IMR-90 (cell line): ENCODE results near the gene EPN1. TPM values are rescaled to one million over a fixed set of nuclear protein-coding genes. Genes with fewer than 3 reads are reported as not detected.

Experiments
- ATAC-seq: fragments of 200-7000 bp; cut with Tn5 transposase; 2 replicates; pipeline ENCODE4 v1.9.1; 2020; ENCODE audit warnings: low read depth, mild to moderate bottlenecking, moderate library complexity
- BruUV-seq: library from RNA; stranded (reverse); fragments of 400-500 nt; replicated peaks from 2 replicates; lab custom pipeline; 2021; lab: Mats Ljungman, UMichigan
- CTCF ChIA-PET: fragments of 300-600 bp; formaldehyde crosslinking; extraction: SDS; loops from one replicate; lab custom pipeline; 2021; ENCODE audit warnings: antibody characterized with exemption; lab: Yijun Ruan, JAX
- POLR2A ChIA-PET: fragments of 300-600 bp; sonication (Branson Sonifier 250); formaldehyde crosslinking; loops from one replicate; lab custom pipeline; 2022; ENCODE audit warnings: antibody characterized with exemption; ENCODE audit not compliant: unreplicated experiment; lab: Charles Lee
- DNase-seq: peaks from one replicate; pipeline ENCODE4 v3.0.0; 2013
- H2AFZ ChIP-seq: replicated peaks from 2 replicates; pipeline ENCODE3; 2013; ENCODE audit warnings: low read length, mild to moderate bottlenecking; ENCODE audit not compliant: poor library complexity
- H2AK5ac ChIP-seq: 2 replicates; pipeline ENCODE4 v1.6.1; 2013; ENCODE audit warnings: low read depth, low read length, inconsistent platforms
- H2AK9ac ChIP-seq: replicated peaks from 2 replicates; pipeline ENCODE3; 2013; ENCODE audit warnings: mild to moderate bottlenecking, low read depth, low read length, moderate library complexity; ENCODE audit not compliant: poor library complexity
- H2BK120ac ChIP-seq: 2 replicates; pipeline ENCODE4 v1.6.1; 2013; ENCODE audit warnings: low read depth, low read length, inconsistent platforms
- H2BK15ac ChIP-seq: 3 replicates; pipeline ENCODE4 v1.6.1; 2013; ENCODE audit warnings: low read depth, low read length, inconsistent platforms
- H2BK20ac ChIP-seq: 2 replicates; pipeline ENCODE4 v1.6.1; 2013; ENCODE audit warnings: low read depth, mild to moderate bottlenecking, inconsistent platforms, low read length, moderate library complexity
- H2BK5ac ChIP-seq: 2 replicates; pipeline ENCODE4 v1.6.1; 2013; ENCODE audit warnings: mild to moderate bottlenecking, low read depth, low read length, inconsistent platforms; ENCODE audit not compliant: poor library complexity, severe bottlenecking
- H3K14ac ChIP-seq: replicated peaks from 2 replicates; pipeline ENCODE4 v1.6.1; 2013; ENCODE audit warnings: low read depth, low read length, inconsistent platforms
- H3K18ac ChIP-seq: 2 replicates; pipeline ENCODE4 v1.6.1; 2013; ENCODE audit warnings: low read depth, low read length, control low read depth
- H3K23ac ChIP-seq: 2 replicates; pipeline ENCODE4 v1.6.1; 2013; ENCODE audit warnings: low read depth, low read length, inconsistent platforms
- H3K27ac ChIP-seq: 2 replicates; pipeline ENCODE4 v1.5.1; 2013; ENCODE audit warnings: mild to moderate bottlenecking, control low read depth, low read length; ENCODE audit not compliant: insufficient read depth
- H3K27me3 ChIP-seq: 2 replicates; pipeline ENCODE4 v1.6.1; 2013; ENCODE audit warnings: low read length; ENCODE audit not compliant: control insufficient read depth, insufficient read depth
- H3K36me3 ChIP-seq: 2 replicates; pipeline ENCODE4 v1.6.1; 2013; ENCODE audit warnings: low read length, mixed read lengths; ENCODE audit not compliant: control insufficient read depth, insufficient read depth
- H3K4ac ChIP-seq: 2 replicates; pipeline ENCODE4 v1.6.1; 2013; ENCODE audit warnings: low read depth, low read length, inconsistent platforms
- H3K4me1 ChIP-seq: 2 replicates; pipeline ENCODE4 v1.6.1; 2013; ENCODE audit warnings: low read length, mixed read lengths; ENCODE audit not compliant: control insufficient read depth, insufficient read depth
- H3K4me2 ChIP-seq: 2 replicates; pipeline ENCODE4 v1.6.1; 2013; ENCODE audit warnings: low read depth, mild to moderate bottlenecking, control low read depth, low read length, moderate library complexity
- H3K4me3 ChIP-seq: 2 replicates; pipeline ENCODE4 v1.5.1; 2013; ENCODE audit warnings: low read depth, mild to moderate bottlenecking, control low read depth, low read length, moderate library complexity; ENCODE audit not compliant: insufficient read depth
- H3K56ac ChIP-seq: 2 replicates; pipeline ENCODE4 v1.6.1; 2013; ENCODE audit warnings: low read length, inconsistent platforms; ENCODE audit not compliant: insufficient read depth; ENCODE audit errors: extremely low read depth
- H3K79me1 ChIP-seq, 2 experiments: 2 replicates each; pipeline ENCODE4 v1.6.1; 2013; ENCODE audit warnings: low read length in 2 of 2, inconsistent platforms in 1 of 2, low read depth in 1 of 2
- H3K9ac ChIP-seq: 2 replicates; pipeline ENCODE4 v1.6.1; 2013; ENCODE audit warnings: low read depth, low read length, control low read depth
- H3K9me1 ChIP-seq: 2 replicates; pipeline ENCODE4 v1.6.1; 2013; ENCODE audit warnings: low read length, inconsistent platforms; ENCODE audit not compliant: insufficient read depth
- H3K9me3 ChIP-seq: 2 replicates; pipeline ENCODE4 v1.6.1; 2013; ENCODE audit warnings: low read length; ENCODE audit not compliant: control insufficient read depth, insufficient read depth
- H4K20me1 ChIP-seq: 2 replicates; pipeline ENCODE4 v1.6.1; 2013; ENCODE audit warnings: low read length, inconsistent platforms; ENCODE audit not compliant: insufficient read depth
- H4K5ac ChIP-seq: 2 replicates; pipeline ENCODE4 v1.6.1; 2013; ENCODE audit warnings: mild to moderate bottlenecking, low read depth, low read length, control low read depth
- H4K8ac ChIP-seq, 2 experiments: 2 replicates each; pipeline ENCODE4 v1.6.1; 2013; ENCODE audit warnings: low read depth in 2 of 2, low read length in 2 of 2, control low read depth in 1 of 2, inconsistent platforms in 1 of 2
- H4K91ac ChIP-seq: 2 replicates; pipeline ENCODE4 v1.6.1; 2013; ENCODE audit warnings: low read depth, low read length, inconsistent platforms; ENCODE audit not compliant: insufficient read depth
- BHLHE40 ChIP-seq: fragments of 150-350 bp; IDR thresholded peaks from 2 replicates; pipeline ENCODE4 v1.6.1; 2016; ENCODE audit warnings: mild to moderate bottlenecking, low read depth, low read length
- CEBPB ChIP-seq: IDR thresholded peaks from 2 replicates; pipeline ENCODE4 v1.6.1; 2012; ENCODE audit warnings: low read depth, low read length, improper control_type of control experiment
- CHD1 ChIP-seq: IDR thresholded peaks from 2 replicates; pipeline ENCODE4 v1.6.1; 2012; ENCODE audit warnings: low read depth, low read length, improper control_type of control experiment
- FOS ChIP-seq: fragments of 150-350 bp; IDR thresholded peaks from 2 replicates; pipeline ENCODE4 v1.6.1; 2016; ENCODE audit warnings: low read depth, low read length
- NFE2L2 ChIP-seq: fragments of 150-350 bp; IDR thresholded peaks from 2 replicates; pipeline ENCODE4 v1.6.1; 2016; ENCODE audit warnings: low read depth, mild to moderate bottlenecking, low read length
- POLR2A ChIP-seq: IDR thresholded peaks from 2 replicates; pipeline ENCODE4 v1.6.1; 2012; ENCODE audit warnings: mild to moderate bottlenecking, low read depth, low read length
- RAD21 ChIP-seq: IDR thresholded peaks from 2 replicates; pipeline ENCODE4 v1.6.1; 2012; ENCODE audit warnings: low read length, improper control_type of control experiment
- RCOR1 ChIP-seq: IDR thresholded peaks from 2 replicates; pipeline ENCODE4 v1.6.1; 2012; ENCODE audit warnings: mild to moderate bottlenecking, low read length, improper control_type of control experiment; ENCODE audit not compliant: insufficient replicate concordance
- RFX5 ChIP-seq: IDR thresholded peaks from 2 replicates; pipeline ENCODE4 v1.8.0; 2012; ENCODE audit warnings: low read depth, mild to moderate bottlenecking, low read length, moderate library complexity
- SMC3 ChIP-seq: fragments of 150-350 bp; IDR thresholded peaks from 2 replicates; pipeline ENCODE4 v1.6.1; 2016; ENCODE audit warnings: low read depth, mild to moderate bottlenecking, antibody characterized with exemption, low read length, moderate library complexity
- USF2 ChIP-seq: fragments of 150-350 bp; IDR thresholded peaks from 2 replicates; pipeline ENCODE4 v1.6.1; 2017; ENCODE audit warnings: mild to moderate bottlenecking, antibody characterized with exemption, low read length, low read depth
- WGBS, 2 experiments: methylation state at CpG; one replicate each; pipeline versions ENCODE4 v1.1.5 to v1.1.7; 2013; ENCODE audit warnings: missing lambda C conversion rate in 2 of 2; ENCODE audit not compliant: insufficient read length in 1 of 2; ENCODE audit errors: extremely low coverage in 2 of 2; 5-methylcytosine and 5-hydroxymethylcytosine counted together
- dilution Hi-C: fragments of 300-500 bp; cut with HindIII; formaldehyde crosslinking; loops from one replicate; pipeline ENCODE4 v1.14.3; 2018; ENCODE audit warnings: low sequenced_read_pairs; ENCODE audit not compliant: unreplicated experiment
- in situ Hi-C: fragments of 300-500 bp; cut with MboI; formaldehyde crosslinking; loops from 3 replicates; pipeline ENCODE4 v1.14.3; 2019; ENCODE audit warnings: low sequenced_read_pairs, inconsistent platforms, mixed read lengths
- intact Hi-C: fragments of 100-400 bp; cut with micrococcal nuclease; formaldehyde crosslinking; loops from 2 replicates; pipeline ENCODE4 v1.10.0; 2022
- polyA plus RNA-seq, 3 experiments: library from polyadenylated mRNA; depleted of rRNA; stranded (reverse); fragments of >200 nt; gene quantifications; 2 replicates each; pipeline ENCODE4 v1.2.3, GENCODE V29; 2012; ENCODE audit warnings: low replicate concordance in 1 of 3
- total RNA-seq: library from RNA; depleted of rRNA; stranded (reverse); fragments of >200 nt; gene quantifications from 2 replicates; pipeline ENCODE4 v1.2.3, GENCODE V29; 2012
- TF ChIP-seq, protein P1 (sequence below): fragments of 150-350 bp; IDR thresholded peaks from 2 replicates; pipeline ENCODE4 v1.6.1; 2016; ENCODE audit warnings: low read depth, mild to moderate bottlenecking, low read length, moderate library complexity, borderline replicate concordance
- TF ChIP-seq, protein P2 (sequence below): conservative IDR thresholded peaks from 2 replicates; pipeline ENCODE4 v1.5.1; 2012; ENCODE audit warnings: mild to moderate bottlenecking, low read depth, low read length, improper control_type of control experiment

EPN1 gene
- total and polyA plus RNA-seq, 2 of the 4 experiments (the other 2 are of a cell fraction) = 19.0 to 122 TPM

DNA sequence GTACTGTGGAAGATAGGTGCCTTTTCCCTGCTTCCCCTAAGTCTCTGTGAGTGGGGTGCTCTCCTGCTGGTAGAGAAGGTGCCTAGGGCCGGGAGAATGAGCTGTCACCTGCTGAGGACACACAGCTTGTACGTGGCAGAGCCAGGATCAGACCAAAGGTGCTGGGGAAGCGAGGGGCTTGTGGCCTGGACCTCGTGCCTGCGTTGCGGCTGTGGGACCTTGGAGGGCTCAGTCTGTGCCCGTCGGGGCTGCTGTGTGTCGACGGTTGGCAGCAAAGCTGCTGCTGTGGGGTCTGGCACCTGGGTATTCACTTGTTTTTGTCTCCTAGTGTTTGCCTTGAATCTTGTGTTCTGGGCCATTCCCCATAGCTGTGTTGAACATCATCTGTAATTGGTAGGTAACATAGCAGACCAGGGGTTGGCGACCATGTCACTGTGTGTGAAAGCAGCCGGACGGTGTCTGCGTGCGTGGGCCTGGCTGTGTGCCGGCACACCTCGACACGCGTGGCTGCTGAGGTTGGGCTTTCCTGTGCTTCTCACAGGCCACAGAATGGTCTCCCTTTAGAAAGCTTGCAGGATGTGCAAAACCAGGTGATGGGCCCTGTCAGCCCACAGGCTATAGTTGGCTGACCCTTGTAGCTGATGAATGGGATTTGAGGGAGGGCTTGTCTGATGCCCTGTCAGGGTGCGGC, 11.0 kb upstream of the EPN1 start:
- no peak overlapping the region for H3K4me3 ChIP-seq
- H3K9me3 ChIP-seq = no peaks in the 10 kb centered on the region
- no peak overlapping the region for H2BK15ac ChIP-seq
- no peak overlapping the region for H3K4ac ChIP-seq
- no peak overlapping the region for H3K14ac ChIP-seq
- peaks cover 19 to 70% of the 10 kb centered on the region in 2 experiments for H3K79me1 ChIP-seq
- no peak overlapping the region for H4K8ac ChIP-seq
- H3K36me3 ChIP-seq = peaks cover 85% of the 10 kb centered on the region
- H4K5ac ChIP-seq = no peak overlapping the region
- no peak overlapping the region for H2BK120ac ChIP-seq
- H2BK20ac ChIP-seq = no peak overlapping the region
- ChIA-PET CTCF (no interaction called here), POLR2A (no interaction called here)
- no peak overlapping the region for H3K27ac ChIP-seq
- in situ Hi-C loops (loop anchor here (25.0 kb wide), 2 partner anchors 1202 to 1527 kb away; partner anchors contain the start of genes CDC42EP5, CNOT3 and LENG9), intact Hi-C loops (no loop called here), dilution Hi-C loops (no loop called here)
- BruUV-seq = no TSS peak
- no peak overlapping the region for H3K18ac ChIP-seq
- no peaks in the 10 kb centered on the region for H3K27me3 ChIP-seq
- no peak overlapping the region for H3K23ac ChIP-seq
- no peaks in the 10 kb centered on the region for H3K4me1 ChIP-seq
- H2AFZ ChIP-seq = no peak overlapping the region
- H2BK5ac ChIP-seq = no peak overlapping the region
- no peak overlapping the region for H2AK5ac ChIP-seq
- 97% methylated on average over 12 of the region's 20 CpGs; no CpG with 5 or more reads in 1 of the 2 experiments for WGBS, 2 experiments
- no peak overlapping the region for H2AK9ac ChIP-seq
- no peak for DNase-seq
- H3K9ac ChIP-seq = no peak overlapping the region
- no peak overlapping the region for H3K56ac ChIP-seq
- TF ChIP-seq SMC3 (no peak), RAD21 (no peak), POLR2A (no peak), USF2 (no peak), BHLHE40 (no peak), CEBPB (no peak), RFX5 (no peak), NFE2L2 (no peak), RCOR1 (no peak), CHD1 (no peak), FOS (no peak)
- TF ChIP-seq, protein P1, sequence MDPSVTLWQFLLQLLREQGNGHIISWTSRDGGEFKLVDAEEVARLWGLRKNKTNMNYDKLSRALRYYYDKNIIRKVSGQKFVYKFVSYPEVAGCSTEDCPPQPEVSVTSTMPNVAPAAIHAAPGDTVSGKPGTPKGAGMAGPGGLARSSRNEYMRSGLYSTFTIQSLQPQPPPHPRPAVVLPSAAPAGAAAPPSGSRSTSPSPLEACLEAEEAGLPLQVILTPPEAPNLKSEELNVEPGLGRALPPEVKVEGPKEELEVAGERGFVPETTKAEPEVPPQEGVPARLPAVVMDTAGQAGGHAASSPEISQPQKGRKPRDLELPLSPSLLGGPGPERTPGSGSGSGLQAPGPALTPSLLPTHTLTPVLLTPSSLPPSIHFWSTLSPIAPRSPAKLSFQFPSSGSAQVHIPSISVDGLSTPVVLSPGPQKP = no peak
- TF ChIP-seq, protein P2, sequence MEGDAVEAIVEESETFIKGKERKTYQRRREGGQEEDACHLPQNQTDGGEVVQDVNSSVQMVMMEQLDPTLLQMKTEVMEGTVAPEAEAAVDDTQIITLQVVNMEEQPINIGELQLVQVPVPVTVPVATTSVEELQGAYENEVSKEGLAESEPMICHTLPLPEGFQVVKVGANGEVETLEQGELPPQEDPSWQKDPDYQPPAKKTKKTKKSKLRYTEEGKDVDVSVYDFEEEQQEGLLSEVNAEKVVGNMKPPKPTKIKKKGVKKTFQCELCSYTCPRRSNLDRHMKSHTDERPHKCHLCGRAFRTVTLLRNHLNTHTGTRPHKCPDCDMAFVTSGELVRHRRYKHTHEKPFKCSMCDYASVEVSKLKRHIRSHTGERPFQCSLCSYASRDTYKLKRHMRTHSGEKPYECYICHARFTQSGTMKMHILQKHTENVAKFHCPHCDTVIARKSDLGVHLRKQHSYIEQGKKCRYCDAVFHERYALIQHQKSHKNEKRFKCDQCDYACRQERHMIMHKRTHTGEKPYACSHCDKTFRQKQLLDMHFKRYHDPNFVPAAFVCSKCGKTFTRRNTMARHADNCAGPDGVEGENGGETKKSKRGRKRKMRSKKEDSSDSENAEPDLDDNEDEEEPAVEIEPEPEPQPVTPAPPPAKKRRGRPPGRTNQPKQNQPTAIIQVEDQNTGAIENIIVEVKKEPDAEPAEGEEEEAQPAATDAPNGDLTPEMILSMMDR = no peak
- H3K9me1 ChIP-seq = no peaks in the 10 kb centered on the region
- no peak overlapping the region for H3K4me2 ChIP-seq
- peaks cover 89% of the 10 kb centered on the region for H4K20me1 ChIP-seq
- H4K91ac ChIP-seq = no peak overlapping the region
- no peak for ATAC-seq
